OCI-LY1 (cell line): ENCODE results near the gene TNNC1.

Source experiments
- H2AFZ ChIP-seq: fragments of 200-600 bp; sonication (generic), shearing (Covaris generic); 2 replicates; pipeline ENCODE4 v1.6.0; 2014; ENCODE audit warnings: antibody characterized with exemption, mild to moderate bottlenecking, low read length
- H3F3A ChIP-seq: fragments of 200-600 bp; sonication (generic), shearing (Covaris generic); 2 replicates; pipeline ENCODE4 v1.6.0; 2014; ENCODE audit warnings: mild to moderate bottlenecking, antibody characterized with exemption, low read length, moderate library complexity; ENCODE audit not compliant: insufficient read depth
- H3K27ac ChIP-seq: fragments of 200-600 bp; sonication (generic); 2 replicates; pipeline ENCODE4 v1.5.1; 2014; ENCODE audit warnings: low read length, mixed run types, mild to moderate bottlenecking, low read depth; ENCODE audit not compliant: poor library complexity, severe bottlenecking
- H3K27me3 ChIP-seq: fragments of 200-600 bp; sonication (generic); 2 replicates; pipeline ENCODE4 v1.6.0; 2014; ENCODE audit warnings: antibody characterized with exemption, mild to moderate bottlenecking, low read length, moderate library complexity; ENCODE audit not compliant: insufficient read depth
- H3K36me3 ChIP-seq: fragments of 200-600 bp; sonication (generic); 2 replicates; pipeline ENCODE4 v1.6.1; 2014; ENCODE audit warnings: mild to moderate bottlenecking, antibody characterized with exemption, low read length, moderate library complexity, mixed read lengths; ENCODE audit not compliant: insufficient read depth
- H3K4me1 ChIP-seq: fragments of 200-600 bp; sonication (generic); 2 replicates; pipeline ENCODE4 v1.5.1; 2014; ENCODE audit warnings: mild to moderate bottlenecking, low read length, moderate library complexity; ENCODE audit not compliant: insufficient read depth, severe bottlenecking
- H3K4me2 ChIP-seq: fragments of 200-600 bp; sonication (generic), shearing (Covaris generic); 2 replicates; pipeline ENCODE4 v1.6.1; 2014; ENCODE audit warnings: low read length
- H3K4me3 ChIP-seq: fragments of 200-600 bp; sonication (generic); 2 replicates; pipeline ENCODE4 v1.5.1; 2014; ENCODE audit warnings: low read length, low read depth, mild to moderate bottlenecking, mixed read lengths; ENCODE audit not compliant: poor library complexity, severe bottlenecking
- H3K79me2 ChIP-seq: fragments of 200-600 bp; shearing (Covaris generic); 2 replicates; pipeline ENCODE4 v1.6.1; 2016; ENCODE audit warnings: mixed run types, low read length, mixed read lengths; ENCODE audit not compliant: insufficient read depth
- H3K9ac ChIP-seq: fragments of 200-600 bp; sonication (generic), shearing (Covaris generic); 2 replicates; pipeline ENCODE4 v1.6.1; 2014; ENCODE audit warnings: mild to moderate bottlenecking, low read length, mixed read lengths
- H3K9me2 ChIP-seq: fragments of 200-600 bp; sonication (generic), shearing (Covaris generic); 2 replicates; pipeline ENCODE4 v1.6.1; 2014; ENCODE audit warnings: low read depth, mild to moderate bottlenecking, low read length, mixed read lengths
- H3K9me3 ChIP-seq: fragments of 200-600 bp; shearing (Covaris generic); 2 replicates; pipeline ENCODE4 v1.6.1; 2014; ENCODE audit warnings: low read length, mixed read lengths
- H4K20me1 ChIP-seq: fragments of 200-600 bp; sonication (generic), shearing (Covaris generic); 2 replicates; pipeline ENCODE4 v1.6.0; 2016; ENCODE audit warnings: mild to moderate bottlenecking, low read length; ENCODE audit not compliant: insufficient read depth
- EZH2 ChIP-seq: fragments of 200-600 bp; sonication (generic), shearing (Covaris generic); IDR thresholded peaks from 2 replicates; pipeline ENCODE4 v1.8.0; 2017; ENCODE audit warnings: borderline replicate concordance, mixed run types, mild to moderate bottlenecking, antibody characterized with exemption, low read length, moderate library complexity, mixed read lengths
- TF ChIP-seq, protein P1 (sequence below): fragments of 200-600 bp; sonication (generic), shearing (Covaris generic); IDR thresholded peaks from 2 replicates; pipeline ENCODE4 v1.5.1; 2017; ENCODE audit warnings: mild to moderate bottlenecking, antibody characterized with exemption, low read length, moderate library complexity, mixed read lengths

Gene TNNC1

DNA sequence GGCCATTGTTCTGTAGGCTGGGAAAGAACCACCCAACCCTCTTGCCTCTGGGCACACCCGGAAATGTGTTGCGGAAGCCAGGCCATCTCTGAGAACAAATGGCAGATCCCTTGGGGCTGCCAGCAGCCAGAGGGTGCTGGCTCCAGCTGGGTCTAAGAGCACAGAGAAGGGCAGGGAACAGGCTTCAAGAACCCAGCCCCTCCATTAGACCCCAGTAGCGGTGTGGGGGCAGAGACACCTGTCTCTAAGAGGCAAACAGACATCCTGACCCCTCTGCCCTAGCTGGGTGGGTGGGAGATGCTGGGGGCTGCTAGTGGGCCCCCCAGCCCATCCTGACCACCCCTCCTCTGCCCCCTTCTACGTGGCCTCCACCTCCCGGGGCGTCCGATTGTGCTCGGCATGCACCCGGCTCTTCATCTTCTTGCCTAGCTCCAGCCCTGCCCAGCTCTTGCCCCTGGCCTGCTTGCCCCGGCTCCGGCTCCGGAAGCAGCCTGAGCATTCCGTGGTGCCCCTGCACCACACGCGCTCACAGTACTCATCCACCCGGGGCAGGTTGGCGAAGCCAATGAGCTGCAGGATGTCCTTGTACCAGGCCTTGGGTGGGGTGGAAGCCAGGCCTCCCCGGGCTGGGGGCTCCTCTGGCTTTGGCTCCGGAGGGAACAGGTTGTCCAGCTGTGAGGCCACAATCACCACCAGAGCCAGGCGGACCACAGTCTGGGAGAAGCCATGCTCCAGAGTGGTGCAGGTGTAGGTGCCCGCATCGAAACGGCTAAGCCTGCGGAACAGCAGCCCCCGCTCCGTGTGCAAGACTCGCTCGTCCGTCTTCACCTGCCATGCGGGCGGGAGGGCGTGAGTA lies 18.4 kb downstream of the TNNC1 start:
- H2AFZ ChIP-seq, result no peak overlapping the region
- no peaks in the 10 kb centered on the region; the same call in 1 of the 2 replicates for H3K27me3 ChIP-seq
- no peak overlapping the region for H3K4me2 ChIP-seq
- H3F3A ChIP-seq, result no peaks in the 10 kb centered on the region
- H3K9me2 ChIP-seq, result no peaks in the 10 kb centered on the region
- H3K79me2 ChIP-seq, result no peaks in the 10 kb centered on the region
- TF ChIP-seq, protein P1, sequence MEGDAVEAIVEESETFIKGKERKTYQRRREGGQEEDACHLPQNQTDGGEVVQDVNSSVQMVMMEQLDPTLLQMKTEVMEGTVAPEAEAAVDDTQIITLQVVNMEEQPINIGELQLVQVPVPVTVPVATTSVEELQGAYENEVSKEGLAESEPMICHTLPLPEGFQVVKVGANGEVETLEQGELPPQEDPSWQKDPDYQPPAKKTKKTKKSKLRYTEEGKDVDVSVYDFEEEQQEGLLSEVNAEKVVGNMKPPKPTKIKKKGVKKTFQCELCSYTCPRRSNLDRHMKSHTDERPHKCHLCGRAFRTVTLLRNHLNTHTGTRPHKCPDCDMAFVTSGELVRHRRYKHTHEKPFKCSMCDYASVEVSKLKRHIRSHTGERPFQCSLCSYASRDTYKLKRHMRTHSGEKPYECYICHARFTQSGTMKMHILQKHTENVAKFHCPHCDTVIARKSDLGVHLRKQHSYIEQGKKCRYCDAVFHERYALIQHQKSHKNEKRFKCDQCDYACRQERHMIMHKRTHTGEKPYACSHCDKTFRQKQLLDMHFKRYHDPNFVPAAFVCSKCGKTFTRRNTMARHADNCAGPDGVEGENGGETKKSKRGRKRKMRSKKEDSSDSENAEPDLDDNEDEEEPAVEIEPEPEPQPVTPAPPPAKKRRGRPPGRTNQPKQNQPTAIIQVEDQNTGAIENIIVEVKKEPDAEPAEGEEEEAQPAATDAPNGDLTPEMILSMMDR, result no peak
- no peak for TF ChIP-seq EZH2
- H3K27ac ChIP-seq, result no peak overlapping the region
- no peak overlapping the region for H3K4me3 ChIP-seq
- no peaks in the 10 kb centered on the region for H3K9me3 ChIP-seq
- H4K20me1 ChIP-seq, result no peaks in the 10 kb centered on the region
- H3K4me1 ChIP-seq, result peaks cover 4% of the 10 kb centered on the region
- no peak overlapping the region for H3K9ac ChIP-seq
- no peaks in the 10 kb centered on the region for H3K36me3 ChIP-seq

DNA sequence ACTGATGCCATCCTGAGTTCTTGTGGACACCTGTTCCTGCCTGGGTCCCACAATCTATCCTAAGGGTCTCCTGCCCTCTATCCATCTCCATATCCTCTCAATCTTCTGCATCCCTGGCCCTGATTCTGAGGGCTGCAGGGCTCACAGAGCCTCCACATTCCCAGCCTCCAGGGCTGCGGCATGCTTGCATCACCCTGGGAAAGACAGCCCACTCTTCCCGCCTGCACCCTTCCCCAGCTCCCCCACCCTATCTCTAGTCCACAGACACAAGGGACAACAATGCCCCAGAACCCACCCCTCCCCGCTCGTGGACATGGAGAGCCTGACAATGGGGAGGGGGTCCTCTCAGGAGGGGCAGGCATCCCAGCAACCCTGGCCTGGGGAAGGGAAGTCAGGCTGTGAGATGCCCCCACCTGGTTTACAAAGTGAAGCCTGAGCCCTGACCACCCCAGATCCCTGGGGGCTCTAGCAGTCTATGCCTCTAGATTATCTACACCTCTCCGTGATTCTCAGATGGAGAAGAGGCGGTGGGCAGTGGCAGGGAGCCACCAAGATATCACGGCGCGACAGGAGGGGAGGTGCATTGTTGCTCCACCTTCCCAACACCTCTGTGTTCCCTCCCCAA lies 19.2 kb downstream of the TNNC1 start:
- no peaks in the 10 kb centered on the region for H3K36me3 ChIP-seq
- no peak overlapping the region for H3K9ac ChIP-seq
- TF ChIP-seq, protein P1, result no peak
- no peak for TF ChIP-seq EZH2
- H3K9me2 ChIP-seq, result no peaks in the 10 kb centered on the region
- no peaks in the 10 kb centered on the region for H3K9me3 ChIP-seq
- peaks cover 4% of the 10 kb centered on the region for H3K4me1 ChIP-seq
- no peaks in the 10 kb centered on the region for H3F3A ChIP-seq
- H3K27ac ChIP-seq, result no peak overlapping the region
- H3K4me3 ChIP-seq, result no peak overlapping the region
- no peaks in the 10 kb centered on the region; the same call in 1 of the 2 replicates for H3K27me3 ChIP-seq
- no peaks in the 10 kb centered on the region for H3K79me2 ChIP-seq
- no peak overlapping the region for H2AFZ ChIP-seq
- no peak overlapping the region for H3K4me2 ChIP-seq
- H4K20me1 ChIP-seq, result no peaks in the 10 kb centered on the region

GRCh38 chr3:52433996-52434479 lies 19.8 kb downstream of the TNNC1 start:
- H3K9me2 ChIP-seq, result no peaks in the 10 kb centered on the region
- no peaks in the 10 kb centered on the region for H3F3A ChIP-seq
- no peaks in the 10 kb centered on the region for H3K36me3 ChIP-seq
- TF ChIP-seq, protein P1, result no peak
- no peak for TF ChIP-seq EZH2
- H3K4me3 ChIP-seq, result no peak overlapping the region
- H3K4me1 ChIP-seq, result peaks cover 4% of the 10 kb centered on the region
- H2AFZ ChIP-seq, result no peak overlapping the region
- no peak overlapping the region for H3K4me2 ChIP-seq
- H3K27me3 ChIP-seq, result no peaks in the 10 kb centered on the region; the same call in 1 of the 2 replicates
- H3K9ac ChIP-seq, result no peak overlapping the region
- H4K20me1 ChIP-seq, result no peaks in the 10 kb centered on the region
- H3K79me2 ChIP-seq, result no peaks in the 10 kb centered on the region
- H3K9me3 ChIP-seq, result no peaks in the 10 kb centered on the region
- H3K27ac ChIP-seq, result no peak overlapping the region
